ENCODE data around the gene TRDN.

TRDN gene, protein sequence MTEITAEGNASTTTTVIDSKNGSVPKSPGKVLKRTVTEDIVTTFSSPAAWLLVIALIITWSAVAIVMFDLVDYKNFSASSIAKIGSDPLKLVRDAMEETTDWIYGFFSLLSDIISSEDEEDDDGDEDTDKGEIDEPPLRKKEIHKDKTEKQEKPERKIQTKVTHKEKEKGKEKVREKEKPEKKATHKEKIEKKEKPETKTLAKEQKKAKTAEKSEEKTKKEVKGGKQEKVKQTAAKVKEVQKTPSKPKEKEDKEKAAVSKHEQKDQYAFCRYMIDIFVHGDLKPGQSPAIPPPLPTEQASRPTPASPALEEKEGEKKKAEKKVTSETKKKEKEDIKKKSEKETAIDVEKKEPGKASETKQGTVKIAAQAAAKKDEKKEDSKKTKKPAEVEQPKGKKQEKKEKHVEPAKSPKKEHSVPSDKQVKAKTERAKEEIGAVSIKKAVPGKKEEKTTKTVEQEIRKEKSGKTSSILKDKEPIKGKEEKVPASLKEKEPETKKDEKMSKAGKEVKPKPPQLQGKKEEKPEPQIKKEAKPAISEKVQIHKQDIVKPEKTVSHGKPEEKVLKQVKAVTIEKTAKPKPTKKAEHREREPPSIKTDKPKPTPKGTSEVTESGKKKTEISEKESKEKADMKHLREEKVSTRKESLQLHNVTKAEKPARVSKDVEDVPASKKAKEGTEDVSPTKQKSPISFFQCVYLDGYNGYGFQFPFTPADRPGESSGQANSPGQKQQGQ

DNA sequence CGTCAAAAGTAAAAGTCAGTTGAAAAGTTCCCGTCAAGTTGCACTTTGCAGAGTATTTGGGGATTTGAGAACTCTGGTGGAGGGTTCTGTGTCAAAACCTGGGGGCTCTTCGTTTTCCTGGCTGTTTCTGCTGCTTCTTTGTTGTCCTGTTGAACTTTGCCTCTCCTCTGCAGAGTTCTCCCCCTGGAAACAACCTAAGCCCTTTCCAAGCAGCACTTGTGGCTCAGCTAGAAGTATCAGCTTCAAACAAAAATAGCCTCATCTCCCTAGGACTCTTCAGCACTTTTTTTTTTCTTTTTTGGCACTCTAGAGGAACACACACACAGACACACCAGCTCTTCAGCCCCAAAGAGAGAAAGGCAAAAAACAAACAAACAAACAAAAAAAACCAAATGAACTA, at the start of gene TRDN:
Gene TRDN (minus strand): TSS at position 169 of the 400 bp plus-strand sequence. CDS start 175 bp downstream, outside the sequence.
- DNase-seq, result no peak

DNA sequence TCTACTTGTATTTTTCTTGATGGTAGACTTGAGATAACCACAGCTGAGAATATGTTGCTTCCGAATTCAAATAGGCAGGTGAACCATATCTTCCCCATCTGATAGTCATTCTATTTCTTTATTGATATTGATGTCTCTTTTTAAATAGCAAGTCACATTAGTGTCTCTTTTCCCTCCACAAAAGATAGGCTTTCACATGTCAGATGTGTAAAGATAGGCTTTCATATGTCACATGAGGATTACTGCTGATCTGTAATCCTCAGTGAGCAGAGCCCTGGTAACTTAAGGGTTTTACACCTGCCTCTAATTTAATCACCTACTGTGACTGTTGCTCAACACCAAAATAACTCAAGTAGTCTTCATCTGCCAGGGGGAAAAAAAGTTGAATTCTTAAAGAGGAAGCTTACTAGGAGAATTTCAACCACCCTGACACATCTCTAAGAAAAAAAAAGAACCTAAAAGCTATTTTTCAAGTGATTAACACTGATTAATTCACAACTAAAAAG, 45.3 kb upstream of the TRDN start:
- DNase-seq, result no peak

DNA sequence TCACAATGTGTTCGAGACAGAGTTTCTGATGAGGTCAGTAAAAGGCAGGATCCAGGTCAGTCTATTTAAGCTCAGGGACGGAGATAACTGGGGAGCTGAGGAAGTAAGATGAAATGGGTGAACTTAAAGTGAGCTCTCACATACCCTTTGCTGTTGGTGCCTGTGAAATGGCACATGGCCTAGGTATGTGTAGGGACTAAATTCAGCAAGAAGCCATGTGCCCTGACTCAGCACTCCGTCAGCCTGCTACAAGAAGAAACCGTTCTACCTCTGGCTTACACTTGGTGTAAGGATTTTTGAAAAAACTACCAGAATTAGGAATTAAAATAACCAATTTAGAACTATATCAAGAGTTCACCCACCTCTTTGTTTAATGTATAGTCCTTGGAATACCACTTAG, 41.1 kb upstream of the TRDN start:
- DNase-seq, result no peak

DNA sequence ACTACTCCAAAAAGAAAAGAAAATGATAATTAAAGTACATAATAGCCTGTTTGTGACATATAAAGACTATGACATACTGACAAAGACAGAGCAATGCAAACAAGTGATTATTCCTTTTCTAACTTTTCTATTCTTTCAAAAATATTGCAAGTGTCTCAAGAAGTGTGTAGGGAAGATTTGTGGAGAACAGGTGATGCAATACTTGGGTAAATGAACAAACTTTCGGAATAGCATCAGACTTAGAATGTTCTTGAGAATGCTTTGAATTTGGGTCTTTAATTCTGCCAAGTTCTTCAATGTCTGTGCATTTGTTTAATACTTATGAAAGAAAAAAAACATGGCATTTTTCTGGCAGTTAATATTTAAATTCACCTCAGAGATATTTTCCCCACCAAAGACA, 40.0 kb upstream of the TRDN start:
- no peak for DNase-seq

DNA sequence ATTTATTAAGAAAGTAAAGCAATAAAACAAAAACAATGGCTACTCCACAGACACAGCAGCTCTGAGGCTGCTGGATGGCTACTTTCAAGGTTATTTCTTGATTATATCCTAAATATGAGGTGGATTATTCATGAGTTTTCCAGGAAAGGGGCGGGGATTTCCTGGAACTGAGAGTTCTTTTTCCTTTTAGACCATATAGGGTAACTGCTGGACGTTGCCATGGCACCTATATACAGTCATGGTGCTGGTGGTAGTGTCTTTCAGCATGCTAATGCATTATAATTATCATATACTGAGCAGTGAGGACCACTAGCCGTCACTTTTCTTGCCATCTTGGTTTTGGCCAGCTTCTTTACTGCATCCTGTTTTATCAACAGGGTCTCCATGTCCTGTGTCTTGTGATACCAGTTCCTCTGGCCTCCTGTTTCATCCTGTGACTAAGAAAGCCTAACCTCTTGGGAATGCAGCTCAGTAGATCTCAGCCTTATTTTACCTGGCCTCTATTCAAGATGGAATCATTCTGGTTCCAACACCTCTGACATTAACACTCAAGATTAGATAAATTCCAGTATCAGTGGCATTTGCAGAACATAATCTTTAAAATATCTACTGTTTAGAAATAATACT, 32.3 kb upstream of the TRDN start:
- no peak for DNase-seq

DNA sequence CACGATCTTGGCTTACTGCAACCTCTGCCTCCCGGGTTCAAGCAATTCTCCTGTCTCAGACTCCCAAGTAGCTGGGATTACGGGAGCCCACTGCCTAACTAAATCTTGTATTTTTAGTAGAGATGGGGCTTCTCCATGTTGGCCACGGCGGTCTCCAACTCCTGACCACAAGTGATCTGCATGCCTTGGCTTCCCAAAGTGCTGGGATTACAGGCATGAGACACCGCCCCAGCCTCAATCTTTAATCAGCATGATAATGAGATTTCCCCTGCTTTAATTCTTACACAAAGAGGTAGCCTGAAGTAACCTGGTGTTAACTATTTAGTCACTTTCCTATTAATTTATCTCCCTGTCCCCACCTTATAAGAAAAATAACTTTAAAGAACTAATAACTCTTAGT, 31.3 kb upstream of the TRDN start:
- DNase-seq, result no peak

DNA sequence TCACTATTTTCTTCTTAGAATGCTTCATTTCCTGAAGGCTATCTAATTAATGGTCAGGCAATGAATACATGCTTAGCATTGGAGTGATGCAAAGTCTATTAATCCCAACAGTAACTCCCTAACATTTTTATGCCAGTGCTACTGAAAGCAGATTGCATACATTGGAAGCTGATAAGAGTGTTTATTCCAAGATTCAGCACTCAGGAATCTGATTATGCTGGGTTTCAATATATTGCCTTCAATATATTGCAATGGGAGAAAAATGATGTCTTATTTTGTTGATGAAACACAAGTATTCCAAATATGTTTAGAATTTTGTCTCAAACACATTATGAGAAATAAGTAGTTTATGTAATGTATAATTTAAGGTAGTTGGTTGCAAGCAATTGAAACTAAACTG, 26.7 kb upstream of the TRDN start:
- DNase-seq, result no peak

DNA sequence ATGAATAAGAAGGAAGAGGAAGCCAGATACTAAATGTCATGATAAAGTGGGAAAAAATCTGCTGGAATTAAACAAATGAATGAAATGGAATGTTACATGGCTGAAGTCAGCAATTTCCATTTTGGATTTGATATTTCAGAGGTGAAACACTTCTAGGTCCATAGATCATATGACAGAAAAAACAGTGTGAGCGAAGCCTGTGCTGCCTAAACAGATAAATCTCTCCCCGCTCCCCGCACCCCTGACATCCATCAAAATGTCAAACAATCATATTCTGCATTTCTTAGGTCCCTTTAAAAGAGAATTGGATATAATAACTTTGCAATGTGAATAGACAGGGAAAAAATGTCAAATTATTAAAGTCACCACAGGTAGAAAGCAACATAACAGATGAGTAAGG, 26.0 kb upstream of the TRDN start:
- no peak for DNase-seq

DNA sequence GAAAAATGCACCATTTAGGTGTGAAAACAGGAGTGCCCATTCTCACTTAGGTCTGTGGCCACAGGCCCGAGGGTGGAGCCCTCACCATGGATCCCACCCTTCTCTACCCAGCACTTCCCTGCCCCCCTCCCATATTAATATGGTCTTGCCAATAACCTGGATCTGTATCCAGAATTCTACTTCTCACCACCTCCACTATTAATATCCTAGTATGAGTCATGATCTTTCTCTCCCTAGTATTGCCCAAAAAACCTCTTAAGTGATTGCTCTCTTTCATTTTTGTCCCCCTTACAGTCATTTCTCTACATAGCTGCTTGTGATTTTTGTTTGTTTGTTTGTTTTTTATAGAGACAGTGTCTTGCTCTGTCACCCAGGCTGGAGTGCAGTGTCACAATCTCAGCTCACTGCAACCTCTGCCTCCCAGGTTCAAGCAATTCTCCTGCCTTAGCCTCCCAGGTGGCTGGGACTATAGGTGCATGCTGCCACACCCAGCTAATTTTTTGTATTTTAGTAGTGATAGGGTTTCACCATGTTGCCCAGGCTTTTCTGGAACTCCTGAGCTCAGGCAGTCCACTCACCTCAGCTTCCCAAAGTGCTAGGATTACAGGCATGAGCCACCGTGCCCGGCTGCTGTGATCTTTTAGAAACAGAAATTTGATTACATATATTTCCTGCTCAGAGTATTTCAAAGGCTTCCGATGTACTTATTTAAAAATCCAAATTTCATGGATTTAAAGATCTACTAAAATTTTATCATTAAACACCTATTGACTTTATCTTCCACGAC, 24.5 kb upstream of the TRDN start:
- no peak for DNase-seq

DNA sequence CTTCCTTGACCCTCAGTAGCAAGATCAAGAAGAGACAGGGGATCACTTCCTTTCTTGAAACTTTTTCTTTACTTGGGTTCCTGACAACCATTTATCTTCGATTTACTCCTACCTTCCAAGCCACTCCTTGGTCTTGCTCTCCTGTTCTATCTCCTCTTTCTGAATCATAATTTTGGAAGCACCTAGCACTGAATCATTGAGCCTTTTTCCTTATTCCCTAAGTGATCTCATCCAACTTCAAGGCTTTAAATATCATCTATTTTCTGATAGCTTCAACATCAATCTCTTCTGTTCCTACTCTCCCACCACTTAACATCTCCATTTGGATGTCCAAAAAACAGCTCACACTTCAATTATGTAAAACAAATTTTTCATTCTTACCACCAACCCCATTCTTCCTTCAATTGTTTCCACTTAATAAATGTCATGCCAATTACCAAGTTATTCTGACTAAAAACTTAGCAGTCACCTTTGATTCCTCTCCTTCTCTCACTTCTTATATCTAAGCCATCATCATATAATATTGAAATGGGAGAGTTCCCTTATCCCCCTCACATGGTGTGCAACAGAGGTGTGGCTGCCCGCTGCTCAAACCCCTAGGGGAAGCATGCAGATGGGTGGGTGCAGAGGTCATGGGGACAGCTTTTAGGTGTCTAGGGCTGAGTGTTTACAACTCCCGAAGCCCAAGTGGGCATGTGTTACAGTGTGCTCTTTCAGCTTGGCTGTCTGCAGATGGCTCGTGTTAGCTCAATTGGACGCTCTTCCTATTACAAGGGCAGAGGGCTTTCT, 23.4 kb upstream of the TRDN start:
- no peak for DNase-seq

DNA sequence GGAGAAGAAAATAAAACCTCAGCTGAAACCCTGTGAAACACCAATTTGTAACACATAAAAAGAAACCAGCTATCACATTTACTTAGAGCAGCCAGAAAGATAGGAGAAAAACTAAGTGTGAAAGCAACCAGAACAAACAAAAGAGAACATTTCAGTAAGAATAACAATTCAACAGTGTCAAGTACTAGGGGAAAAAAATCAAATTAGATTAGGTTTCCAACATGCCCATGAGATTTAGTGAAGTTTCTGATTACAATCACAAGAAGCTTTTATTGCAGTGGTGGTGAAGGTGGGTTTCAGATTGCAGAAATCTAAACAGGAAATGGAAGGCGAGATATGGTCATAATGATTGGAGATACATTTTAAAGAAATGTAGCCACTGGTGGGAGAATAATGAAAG, 22.1 kb upstream of the TRDN start:
- DNase-seq, result no peak

DNA sequence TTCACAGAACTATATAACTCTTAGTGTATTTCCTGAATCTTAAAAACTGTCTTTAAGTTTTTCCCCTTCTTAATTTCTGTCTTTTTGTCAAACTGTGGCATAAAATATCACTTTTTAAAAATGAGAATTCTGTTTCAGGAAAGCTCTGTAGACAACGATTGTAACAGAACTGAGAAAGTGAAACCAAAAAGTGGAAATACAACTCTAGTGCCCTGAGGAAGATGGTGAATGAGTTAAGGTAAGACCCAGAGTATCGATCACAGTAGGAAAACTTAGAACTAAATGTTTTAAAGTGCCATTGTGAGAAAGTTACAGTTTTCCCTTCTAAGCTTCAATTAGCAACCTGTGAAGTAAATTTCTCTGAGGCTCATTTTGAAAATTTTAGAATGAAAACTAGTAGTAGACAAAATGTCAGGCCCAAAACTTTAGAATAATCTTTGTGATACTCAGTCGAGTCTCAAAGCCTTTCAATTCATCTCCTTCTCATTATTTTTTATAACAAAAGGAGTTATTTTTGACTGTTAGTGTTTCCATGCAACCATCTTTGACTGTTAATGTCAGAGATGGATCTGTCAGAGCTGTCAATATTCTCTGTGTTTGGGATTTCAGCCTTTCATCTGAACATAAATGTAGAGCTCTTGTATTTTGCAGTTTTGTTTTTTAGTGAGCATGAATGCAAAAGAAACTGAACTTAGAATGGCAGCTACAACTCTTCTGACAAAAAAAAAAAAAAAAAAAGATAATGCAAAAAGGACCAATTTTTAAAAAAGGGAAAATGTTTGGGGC, 19.0 kb upstream of the TRDN start:
- no peak for DNase-seq

DNA sequence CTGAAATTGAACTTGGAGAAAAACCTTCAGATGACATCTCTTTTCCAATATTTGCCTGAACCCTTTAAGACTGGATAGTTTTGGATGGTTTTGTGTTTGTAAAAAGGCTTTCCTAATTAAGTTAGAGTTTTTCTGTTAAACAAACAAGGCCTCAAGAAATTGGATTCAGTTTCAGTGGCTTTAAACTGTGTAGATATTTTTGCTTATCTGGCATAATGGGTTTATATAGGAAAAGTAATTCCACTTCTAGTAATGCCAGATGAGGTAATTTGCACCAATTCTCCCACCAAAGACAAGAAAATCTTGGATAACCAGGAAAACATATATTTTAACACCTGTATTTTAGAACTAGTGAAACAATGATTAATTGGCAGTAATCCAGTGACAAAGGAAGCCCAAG, 12.0 kb upstream of the TRDN start:
- DNase-seq, result no peak

DNA sequence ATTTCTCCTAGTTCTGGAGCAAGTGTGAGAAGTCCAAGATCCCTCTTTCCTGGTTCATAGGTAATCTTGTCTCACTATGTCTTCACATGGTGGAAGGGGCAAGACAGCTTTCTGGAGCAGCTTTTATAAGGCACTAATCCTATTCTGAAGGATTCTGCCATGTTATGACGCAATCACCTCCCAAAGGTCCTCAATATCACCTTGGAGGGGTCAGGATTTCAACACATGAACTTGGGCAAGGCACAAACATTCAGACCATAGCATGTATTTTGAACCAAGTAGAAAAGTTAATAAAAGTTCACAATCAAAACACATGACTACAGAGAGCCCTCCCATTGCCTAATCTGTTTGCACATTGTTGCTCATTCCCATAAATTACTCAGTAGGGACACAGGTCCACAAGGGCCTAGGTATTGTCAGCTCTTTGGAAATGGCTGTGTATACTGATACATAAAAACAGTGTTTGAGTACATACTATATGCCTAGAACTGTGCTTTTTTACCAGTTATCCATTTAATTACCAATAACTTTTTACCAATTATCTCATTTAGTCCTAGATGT, 11.3 kb upstream of the TRDN start:
- no peak for DNase-seq

DNA sequence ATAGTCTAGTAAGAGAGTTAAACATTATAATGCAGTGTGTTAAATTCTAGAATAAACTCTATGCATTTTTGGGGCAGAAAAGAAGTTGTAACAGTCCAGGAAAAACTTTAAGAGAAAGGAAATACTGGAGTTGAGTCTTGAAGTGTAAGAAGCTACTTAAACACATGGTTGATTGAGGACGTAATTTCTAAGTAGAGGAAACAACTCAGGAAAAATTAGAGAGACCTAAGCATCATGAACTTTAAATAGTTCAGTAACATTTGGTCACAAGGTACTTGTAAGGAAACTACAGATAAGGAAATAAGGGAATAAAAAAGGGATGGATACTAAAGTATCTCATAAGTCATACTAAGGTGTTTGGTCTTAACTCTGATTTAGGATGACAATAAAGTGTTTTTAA, 4.7 kb upstream of the TRDN start:
- DNase-seq, result no peak

DNA sequence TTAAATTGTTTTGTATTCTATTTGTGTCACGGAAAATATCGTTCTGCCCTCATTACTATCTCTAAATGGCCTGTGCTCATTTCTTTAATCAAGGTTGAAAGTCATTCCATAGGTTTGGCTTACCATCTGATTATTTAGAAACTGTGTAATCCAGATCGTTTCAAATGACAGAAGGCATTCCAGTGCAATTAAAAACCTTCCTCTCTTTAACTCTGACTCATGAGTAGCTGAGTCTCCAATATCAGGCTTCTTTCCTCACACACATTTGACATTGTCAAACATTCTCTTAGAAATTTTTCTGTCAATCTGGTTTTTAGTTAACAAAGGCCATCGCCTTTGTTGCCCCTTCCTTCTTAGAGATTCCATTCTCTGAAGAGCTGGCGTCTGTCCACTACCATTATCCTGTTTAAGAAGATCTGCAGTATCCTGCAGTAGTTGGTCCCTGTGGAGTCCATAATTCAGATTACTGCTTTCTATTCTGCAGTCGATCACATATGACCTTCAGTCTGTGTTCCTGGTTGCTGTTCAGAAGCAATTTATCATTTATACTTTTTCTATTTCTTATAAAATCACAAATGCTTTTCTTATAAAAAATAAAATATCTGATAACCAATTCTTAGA, 3.9 kb upstream of the TRDN start:
- no peak for DNase-seq

DNA sequence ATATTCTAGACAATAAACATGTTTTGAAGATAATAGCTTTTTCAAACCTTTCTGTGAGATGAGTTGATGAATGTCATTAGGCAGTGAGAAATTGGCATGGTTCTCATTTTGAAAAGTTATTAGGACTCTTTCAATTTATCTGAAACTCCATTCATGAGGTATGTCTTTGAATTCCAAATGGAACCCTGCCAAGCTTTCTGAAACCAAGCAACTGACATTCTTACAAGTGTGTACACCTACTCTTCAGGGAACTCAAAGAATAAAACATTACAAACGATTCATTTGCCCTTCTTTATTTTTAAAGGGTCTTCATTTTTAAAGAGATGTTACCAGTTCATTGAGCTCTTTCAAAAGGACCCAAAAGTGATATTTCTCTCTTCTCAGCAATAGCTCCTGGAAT, 2.1 kb upstream of the TRDN start:
- DNase-seq, result no peak

DNA sequence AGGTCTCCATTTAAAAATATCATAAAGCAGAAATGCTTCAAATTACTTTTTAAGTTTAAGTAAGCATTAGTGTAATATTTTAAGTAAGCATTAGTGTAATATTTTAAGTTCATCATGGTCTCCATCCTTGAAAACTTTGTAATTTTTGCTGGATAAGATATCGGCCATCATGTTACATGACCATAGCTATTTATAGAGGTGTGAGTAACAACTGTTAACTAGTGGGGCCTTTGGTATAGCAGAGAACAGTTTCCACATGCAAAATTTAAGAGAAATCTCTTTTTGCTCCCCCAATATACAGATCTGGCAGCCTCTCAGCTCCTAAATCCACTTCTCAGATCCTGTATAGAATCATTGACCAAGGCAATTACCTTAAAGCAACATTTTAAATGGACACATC, 468 bp downstream of the TRDN start:
- DNase-seq, result no peak

DNA sequence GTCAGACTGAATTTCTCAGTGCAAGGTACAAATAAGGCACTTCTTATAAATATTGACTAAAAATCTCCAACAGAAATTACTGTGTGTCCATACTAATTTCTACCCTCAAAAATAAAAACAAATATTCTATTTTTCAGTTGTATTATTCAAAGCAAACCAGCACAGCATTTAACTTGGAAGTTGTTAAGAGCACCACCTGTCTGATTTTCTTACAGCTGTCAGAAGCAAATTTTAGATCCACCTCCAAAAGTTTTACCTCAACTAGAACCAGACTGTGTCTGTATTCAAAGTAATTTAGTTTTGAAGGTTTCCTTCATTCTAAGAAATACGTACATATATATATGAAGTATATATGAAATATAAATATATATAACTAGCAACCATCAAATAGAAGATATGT, 1.2 kb downstream of the TRDN start:
- DNase-seq, result no peak

DNA sequence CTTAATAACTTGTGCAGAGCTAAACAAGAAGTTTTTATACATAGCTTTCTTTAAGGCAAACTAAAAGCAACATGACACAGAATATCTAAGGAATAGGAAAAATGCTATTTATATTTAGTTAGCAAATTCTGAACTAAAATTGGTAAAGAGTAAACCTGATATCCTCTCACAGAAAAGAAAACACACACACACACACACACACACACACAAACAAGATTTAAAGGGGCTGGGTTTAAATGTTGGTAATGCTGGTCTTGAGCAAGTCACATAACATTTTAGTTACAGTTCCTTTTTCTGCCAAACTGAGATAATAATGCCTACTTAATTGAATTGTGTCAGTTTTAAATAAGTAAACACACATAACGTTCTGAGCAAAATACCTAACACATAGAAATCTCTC, 1.6 kb downstream of the TRDN start:
- DNase-seq, result no peak

DNA sequence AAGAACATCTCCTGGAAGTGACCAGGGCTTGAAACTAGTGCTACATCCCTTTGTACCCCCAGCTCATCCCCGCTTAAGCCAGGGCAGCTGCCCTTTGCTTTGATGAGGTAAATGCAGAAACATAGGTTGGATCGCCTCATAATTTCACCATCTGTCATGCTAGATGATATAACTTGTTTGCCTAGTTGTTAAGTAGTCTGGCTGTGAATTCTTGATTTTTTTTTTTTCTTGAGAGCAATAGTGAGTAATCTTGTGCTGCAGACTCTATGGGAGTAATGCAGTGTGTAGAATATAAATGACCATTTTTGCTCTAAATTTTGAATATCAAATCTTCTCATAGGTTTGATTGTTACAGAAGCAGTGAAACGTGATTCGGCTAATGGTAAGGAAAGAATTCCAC, 4.1 kb downstream of the TRDN start:
- DNase-seq, result no peak
